HG03469 (cell line): ENCODE results near the gene AMT.
"Not testable (repeated sequence)": the region's sequence is repeated elsewhere in the genome, so short reads cannot be mapped to it uniquely, and the experiment has no call there.

Source experiments
- ATAC-seq: cut with Tn5 transposase; IDR thresholded peaks from one replicate; pipeline ENCODE4 v1.9.1; 2021; ENCODE audit warnings: mild to moderate bottlenecking, moderate library complexity, moderate number of reproducible peaks; ENCODE audit not compliant: unreplicated experiment

The AMT gene

GRCh38 chr3:49391310-49391709, 31.0 kb downstream of the AMT start:
- ATAC-seq, result not testable (repeated sequence)

GRCh38 chr3:49389297-49389696, 33.0 kb downstream of the AMT start:
- ATAC-seq, result no peak

GRCh38 chr3:49388289-49388820, 33.9 kb downstream of the AMT start:
- no peak for ATAC-seq

GRCh38 chr3:49387721-49388120, 34.6 kb downstream of the AMT start:
- ATAC-seq, result no peak

- ATAC-seq, result no peak
These were observed 36.1 kb downstream of the AMT start for GRCh38 chr3:49386056-49386756.

GRCh38 chr3:49385617-49386016, 36.7 kb downstream of the AMT start:
- no peak for ATAC-seq

- no peak for ATAC-seq
These were observed 38.9 kb downstream of the AMT start for GRCh38 chr3:49383387-49383786.

GRCh38 chr3:49378249-49378895, 43.9 kb downstream of the AMT start:
- ATAC-seq, result no peak

- ATAC-seq, result no peak
These were observed 44.8 kb downstream of the AMT start for GRCh38 chr3:49377483-49377882.

- no peak for ATAC-seq
These were observed 50.3 kb downstream of the AMT start for GRCh38 chr3:49371946-49372345.

GRCh38 chr3:49370585-49371290, 51.5 kb downstream of the AMT start:
- ATAC-seq, result no peak
